Lower leg skin (tissue), 3 donors: ENCODE data around the gene PKD1L1.

Experiments
- POLR2A ChIP-seq, 2 donors: fragments of 450-650 bp; IDR thresholded peaks; one replicate each; pipeline ENCODE4 v1.6.1; 2016 to 2017; ENCODE audit warnings: antibody characterized with exemption in 2 of 2, mild to moderate bottlenecking in 1 of 2, moderate library complexity in 1 of 2
- TF ChIP-seq, protein P1 (sequence below), 3 donors: fragments of 450-650 bp; IDR thresholded peaks; one replicate each; pipeline ENCODE4 v1.5.1; 2016; ENCODE audit warnings: antibody characterized with exemption in 3 of 3, mild to moderate bottlenecking in 3 of 3, moderate library complexity in 2 of 3

DNA sequence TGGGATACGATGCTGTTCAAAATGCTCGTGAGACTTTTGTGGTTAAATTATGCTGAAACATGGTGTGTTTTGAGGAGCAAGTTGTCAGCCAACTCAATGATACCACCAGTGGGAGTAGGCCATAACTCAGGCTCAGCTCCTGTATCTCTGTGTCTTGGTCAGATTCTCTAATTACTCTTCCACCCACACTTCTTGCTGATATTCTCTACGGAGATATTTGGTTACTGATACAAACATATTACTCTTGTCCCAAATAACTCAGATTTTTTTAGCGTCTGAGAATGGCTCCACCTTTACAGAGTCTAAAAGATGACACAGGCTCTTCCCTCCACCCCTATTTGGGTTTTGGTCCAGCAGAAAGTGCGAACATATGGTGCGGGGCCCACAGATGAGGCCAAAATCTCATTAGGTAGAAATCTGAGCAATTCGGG, 168.9 kb downstream of the PKD1L1 start:
- TF ChIP-seq, protein P1, sequence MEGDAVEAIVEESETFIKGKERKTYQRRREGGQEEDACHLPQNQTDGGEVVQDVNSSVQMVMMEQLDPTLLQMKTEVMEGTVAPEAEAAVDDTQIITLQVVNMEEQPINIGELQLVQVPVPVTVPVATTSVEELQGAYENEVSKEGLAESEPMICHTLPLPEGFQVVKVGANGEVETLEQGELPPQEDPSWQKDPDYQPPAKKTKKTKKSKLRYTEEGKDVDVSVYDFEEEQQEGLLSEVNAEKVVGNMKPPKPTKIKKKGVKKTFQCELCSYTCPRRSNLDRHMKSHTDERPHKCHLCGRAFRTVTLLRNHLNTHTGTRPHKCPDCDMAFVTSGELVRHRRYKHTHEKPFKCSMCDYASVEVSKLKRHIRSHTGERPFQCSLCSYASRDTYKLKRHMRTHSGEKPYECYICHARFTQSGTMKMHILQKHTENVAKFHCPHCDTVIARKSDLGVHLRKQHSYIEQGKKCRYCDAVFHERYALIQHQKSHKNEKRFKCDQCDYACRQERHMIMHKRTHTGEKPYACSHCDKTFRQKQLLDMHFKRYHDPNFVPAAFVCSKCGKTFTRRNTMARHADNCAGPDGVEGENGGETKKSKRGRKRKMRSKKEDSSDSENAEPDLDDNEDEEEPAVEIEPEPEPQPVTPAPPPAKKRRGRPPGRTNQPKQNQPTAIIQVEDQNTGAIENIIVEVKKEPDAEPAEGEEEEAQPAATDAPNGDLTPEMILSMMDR (IDR thresholded peaks at IDR 0.05), result no peak
- no peak for TF ChIP-seq POLR2A (IDR thresholded peaks at IDR 0.05)
